22Rv1 (cell line): ENCODE data around the gene MRPS7.
"Not testable (repeated sequence)": the region's sequence is repeated elsewhere in the genome, so short reads cannot be mapped to it uniquely, and the experiment has no call there.

Experiments
- CTCF ChIP-seq: fragments of 450-650 bp; IDR thresholded peaks from 2 replicates; pipeline ENCODE4 v1.5.1; 2017; ENCODE audit warnings: mild to moderate bottlenecking
- ZFX ChIP-seq: fragments of 450-650 bp; IDR thresholded peaks from 2 replicates; pipeline ENCODE4 v1.6.1; 2017; ENCODE audit warnings: antibody characterized with exemption, borderline replicate concordance

GRCh38 chr17:75292810-75293448, 31.2 kb downstream of the MRPS7 start:
- not testable (repeated sequence) for TF ChIP-seq CTCF, ZFX
